Small intestine (tissue), 7 donors: Measurements from ENCODE around the gene ABL1. TPM values are rescaled to one million over a fixed set of nuclear protein-coding genes. Genes with fewer than 3 reads are reported as not detected.
A peak's percentile ranks its signal among the peaks of the same experiment; 100 is the strongest.

Experiments
- DNase-seq, 2 donors: peaks; one replicate each; pipeline versions ENCODE4 v3.0.0 to v3.0.0-alpha.2; 2013
- FAIRE-seq: peaks from 2 replicates; lab custom pipeline; 2012; peaks lifted over from hg19 to GRCh38; lab: Jason Lieb, UNC
- H3K27ac ChIP-seq, 3 donors: one replicate each; pipeline ENCODE4 v1.5.1; 2013; ENCODE audit warnings: low read length in 2 of 3, mild to moderate bottlenecking in 2 of 3, control low read depth in 1 of 3, inconsistent platforms in 1 of 3, low read depth in 1 of 3, moderate library complexity in 1 of 3
- H3K27me3 ChIP-seq, 3 donors: one replicate each; pipeline ENCODE4 v1.6.1; 2013; ENCODE audit warnings: low read length in 3 of 3, inconsistent platforms in 1 of 3; ENCODE audit not compliant: control insufficient read depth in 3 of 3, insufficient read depth in 3 of 3
- H3K36me3 ChIP-seq, 3 donors: one replicate each; pipeline ENCODE4 v1.6.1; 2013; ENCODE audit warnings: low read length in 3 of 3, inconsistent platforms in 1 of 3, low read depth in 1 of 3, mild to moderate bottlenecking in 1 of 3, moderate library complexity in 1 of 3; ENCODE audit not compliant: control insufficient read depth in 3 of 3, insufficient read depth in 2 of 3
- H3K4me1 ChIP-seq, 3 donors: one replicate each; pipeline ENCODE4 v1.6.1; 2013; ENCODE audit warnings: low read length in 2 of 3, inconsistent platforms in 1 of 3, low read depth in 1 of 3, mild to moderate bottlenecking in 1 of 3, moderate library complexity in 1 of 3; ENCODE audit not compliant: control insufficient read depth in 3 of 3, insufficient read depth in 2 of 3
- H3K4me3 ChIP-seq, 3 donors: one replicate each; pipeline ENCODE4 v1.5.1; 2013; ENCODE audit warnings: low read length in 3 of 3, control low read depth in 1 of 3, inconsistent platforms in 1 of 3, low read depth in 1 of 3, mild to moderate bottlenecking in 1 of 3, moderate library complexity in 1 of 3
- H3K9me3 ChIP-seq, 2 donors: one replicate each; pipeline ENCODE4 v1.6.1; 2013; ENCODE audit warnings: low read depth in 1 of 2, low read length in 1 of 2; ENCODE audit not compliant: control insufficient read depth in 2 of 2, insufficient read depth in 1 of 2
- WGBS, 3 donors: extraction: QIAGEN DNeasy Blood & Tissue Kit; methylation state at CpG; one replicate each; pipeline ENCODE4 v1.1.7; 2013; 5-methylcytosine and 5-hydroxymethylcytosine counted together
- polyA plus RNA-seq, 4 donors: library from polyadenylated mRNA; stranded (reverse) in 3 of 4; unstranded in 1 of 4; fragments of 200-250 nt in 3 of 4; fragments of 120-200 nt in 1 of 4; gene quantifications; one replicate each; pipeline versions ENCODE4 v1.2.1 to v1.2.3, GENCODE V29; 2013
- donor health status: healthy with polysubstance abuse.
- donor health status: control.
- donor health status: control.
- donor health status: Bipolar disorder and iron deficiency.
- donor health status: healthy.

The ABL1 gene
- polyA plus RNA-seq, 4 donors, result 8.7 to 58.1 (median 28.1) TPM

DNA sequence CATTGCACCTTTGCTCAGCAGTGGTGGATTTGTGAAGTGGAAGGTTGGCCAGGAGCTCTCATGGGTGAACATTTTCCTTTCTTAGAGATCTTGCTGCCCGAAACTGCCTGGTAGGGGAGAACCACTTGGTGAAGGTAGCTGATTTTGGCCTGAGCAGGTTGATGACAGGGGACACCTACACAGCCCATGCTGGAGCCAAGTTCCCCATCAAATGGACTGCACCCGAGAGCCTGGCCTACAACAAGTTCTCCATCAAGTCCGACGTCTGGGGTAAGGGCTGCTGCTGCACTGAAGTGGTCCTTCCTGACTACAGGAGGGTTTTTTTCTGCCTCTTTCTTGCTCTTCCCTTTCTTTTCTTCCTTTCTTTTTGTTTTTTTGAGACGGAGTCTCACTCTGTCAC lies 39.7 kb downstream of the ABL1 start:
- FAIRE-seq (no peak), DNase-seq (no peak)
- WGBS, 3 donors, result 80 to 98% (median 93%) methylated on average over 5 of the region's 5 CpGs
- no peaks in the 10 kb centered on the region for H3K9me3 ChIP-seq
- no peak overlapping the region for H3K4me3 ChIP-seq
- no peak overlapping the region for H3K27ac ChIP-seq
- H3K4me1 ChIP-seq, result peaks cover 0 to 5% (median 0%) of the 10 kb centered on the region in 3 donors
- H3K27me3 ChIP-seq, result no peaks in the 10 kb centered on the region
- H3K36me3 ChIP-seq, result peaks cover 7 to 61% (median 22%) of the 10 kb centered on the region in 3 donors

DNA sequence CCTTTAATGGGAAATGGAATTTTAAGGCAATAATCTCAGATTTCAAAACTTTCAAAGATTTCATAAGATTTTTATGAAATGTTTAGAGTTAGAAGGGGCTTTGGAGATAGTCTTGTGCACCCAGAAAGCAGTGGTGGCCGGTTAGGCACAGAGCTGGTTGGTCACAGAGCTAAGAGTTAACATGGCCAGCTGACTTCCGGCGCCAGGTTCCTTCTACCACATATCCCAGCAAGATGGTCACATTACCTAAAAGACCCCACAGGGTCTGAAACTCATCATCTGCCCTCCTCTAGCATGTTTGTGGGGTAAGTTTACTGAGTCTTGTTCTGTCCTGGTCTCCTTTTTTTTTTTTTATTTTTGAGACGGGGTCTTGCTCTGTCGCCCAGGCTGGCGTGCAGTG lies 42.2 kb downstream of the ABL1 start:
- peaks cover 0 to 5% (median 0%) of the 10 kb centered on the region in 3 donors for H3K4me1 ChIP-seq
- peaks cover 19 to 64% (median 25%) of the 10 kb centered on the region in 3 donors for H3K36me3 ChIP-seq
- no peak overlapping the region for H3K27ac ChIP-seq
- WGBS, 3 donors, result 95 to 99% (median 97%) methylated on average over 6 of the region's 6 CpGs
- no peaks in the 10 kb centered on the region for H3K27me3 ChIP-seq
- no peaks in the 10 kb centered on the region for H3K9me3 ChIP-seq
- FAIRE-seq (no peak), DNase-seq (no peak)
- H3K4me3 ChIP-seq, result no peak overlapping the region

DNA sequence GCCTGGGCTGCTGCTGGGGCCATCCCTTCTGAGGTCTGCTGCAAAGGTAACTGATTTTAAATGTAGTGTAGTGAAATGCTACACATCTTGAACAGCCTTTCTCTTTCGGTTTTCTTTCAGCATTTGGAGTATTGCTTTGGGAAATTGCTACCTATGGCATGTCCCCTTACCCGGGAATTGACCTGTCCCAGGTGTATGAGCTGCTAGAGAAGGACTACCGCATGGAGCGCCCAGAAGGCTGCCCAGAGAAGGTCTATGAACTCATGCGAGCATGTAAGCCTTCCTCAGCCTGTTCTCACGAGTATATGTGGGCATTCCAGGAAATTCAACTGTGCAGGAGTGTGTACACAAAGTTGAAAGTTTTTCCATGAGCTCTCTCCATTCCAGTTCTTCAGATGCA lies 43.2 kb downstream of the ABL1 start:
- Histone ChIP-seq H3K27me3 (no peaks in the 10 kb centered on the region), H3K36me3 (peaks cover 18 to 61% (median 19%) of the 10 kb centered on the region in 3 donors), H3K27ac (no peak overlapping the region), H3K4me3 (no peak overlapping the region), H3K4me1 (no peaks in the 10 kb centered on the region), H3K9me3 (no peaks in the 10 kb centered on the region)
- FAIRE-seq (no peak), DNase-seq (no peak)
- 89 to 91% (median 90%) methylated on average over 6 of the region's 6 CpGs for WGBS, 3 donors

DNA sequence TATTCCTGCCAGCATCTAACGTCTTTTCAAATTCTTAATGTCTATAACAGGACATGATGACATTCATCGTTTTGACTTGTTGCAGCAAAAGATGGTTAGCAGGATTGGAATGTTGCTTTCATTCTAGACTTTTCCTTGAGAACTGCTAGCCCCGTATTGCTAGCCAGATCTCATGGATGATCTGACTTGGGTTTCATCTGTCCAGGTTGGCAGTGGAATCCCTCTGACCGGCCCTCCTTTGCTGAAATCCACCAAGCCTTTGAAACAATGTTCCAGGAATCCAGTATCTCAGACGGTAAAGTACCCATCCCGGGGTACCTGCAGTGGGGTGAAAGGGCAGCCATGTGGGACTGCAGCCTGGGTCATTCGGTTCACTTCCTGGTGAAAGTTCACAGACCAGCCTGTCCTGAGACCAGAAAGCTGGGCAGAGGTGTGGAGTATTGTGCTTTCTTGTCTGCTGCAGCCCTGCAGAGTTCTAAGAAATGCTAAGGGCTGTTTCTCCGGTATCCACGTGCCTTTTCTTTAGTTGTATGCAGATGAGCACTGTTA lies 44.9 kb downstream of the ABL1 start:
- H3K36me3 ChIP-seq, result peaks cover 22 to 63% (median 24%) of the 10 kb centered on the region in 3 donors
- no peaks in the 10 kb centered on the region for H3K27me3 ChIP-seq
- H3K4me3 ChIP-seq, result no peak overlapping the region
- H3K9me3 ChIP-seq, result no peaks in the 10 kb centered on the region
- peak in 1 of 2 donors; percentile 39 for DNase-seq
- FAIRE-seq, result no peak
- no peak overlapping the region for H3K27ac ChIP-seq
- H3K4me1 ChIP-seq, result no peaks in the 10 kb centered on the region
- WGBS, 3 donors, result 45 to 75% (median 52%) methylated on average over 9 of the region's 9 CpGs

DNA sequence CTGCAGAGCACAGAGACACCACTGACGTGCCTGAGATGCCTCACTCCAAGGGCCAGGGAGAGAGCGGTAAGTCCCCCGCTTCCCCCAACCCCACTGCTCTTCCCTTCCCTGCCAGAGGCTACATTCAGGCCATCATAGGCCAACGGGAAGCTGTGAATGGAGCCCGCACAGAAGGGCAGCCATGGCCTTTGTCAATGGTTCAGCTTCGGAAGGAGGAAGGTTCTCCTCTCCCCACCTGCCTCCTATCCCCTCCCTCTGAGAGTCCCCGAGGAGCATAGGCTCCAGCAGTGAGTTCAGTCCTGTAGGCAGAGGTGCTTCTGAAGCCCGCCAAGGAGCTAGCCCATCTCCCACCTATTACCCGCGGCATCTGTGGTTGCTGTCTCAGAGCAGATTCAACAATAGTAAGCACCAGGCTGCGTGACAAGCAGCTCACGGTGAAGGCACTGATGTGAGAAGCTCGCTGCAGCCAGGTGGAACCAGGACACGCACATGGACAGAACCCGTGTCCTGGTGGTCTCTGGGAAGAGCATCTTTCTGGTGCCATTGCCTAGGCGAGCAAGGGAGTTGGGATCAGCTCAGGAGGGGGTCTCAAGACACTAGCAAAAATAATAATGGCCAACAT lies 45.7 kb downstream of the ABL1 start:
- 94 to 96% (median 94%) methylated on average over 15 to 16 of the region's 16 CpGs for WGBS, 3 donors
- no peak overlapping the region for H3K4me3 ChIP-seq
- no peaks in the 10 kb centered on the region for H3K27me3 ChIP-seq
- no peaks in the 10 kb centered on the region for H3K9me3 ChIP-seq
- H3K4me1 ChIP-seq, result no peaks in the 10 kb centered on the region
- DNase-seq (no peak), FAIRE-seq (no peak)
- no peak overlapping the region for H3K27ac ChIP-seq
- H3K36me3 ChIP-seq, result peaks cover 27 to 68% (median 28%) of the 10 kb centered on the region in 3 donors

DNA sequence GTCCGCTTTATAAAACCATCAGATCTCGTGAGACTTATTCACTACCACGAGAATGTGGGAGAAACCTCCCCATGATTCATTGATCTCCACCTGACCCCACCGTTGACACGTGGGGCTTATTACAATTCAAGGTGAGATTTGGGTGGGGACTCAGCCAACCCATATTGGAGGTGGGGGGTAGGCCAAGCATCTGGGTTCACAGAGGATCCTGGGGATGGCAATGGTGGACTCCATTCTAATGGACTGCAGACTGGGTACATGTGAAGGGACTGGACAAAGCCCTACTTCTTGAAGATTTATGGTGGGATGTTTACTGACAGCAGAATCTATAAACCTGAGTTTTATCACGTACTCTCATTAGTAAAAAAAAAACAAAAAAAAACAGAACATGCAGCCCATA lies 46.5 kb downstream of the ABL1 start:
- DNase-seq (no peak), FAIRE-seq (no peak)
- 86 to 92% (median 89%) methylated on average over 6 of the region's 6 CpGs for WGBS, 3 donors
- no peaks in the 10 kb centered on the region for H3K4me1 ChIP-seq
- H3K9me3 ChIP-seq, result no peaks in the 10 kb centered on the region
- H3K36me3 ChIP-seq, result peaks cover 27 to 73% (median 28%) of the 10 kb centered on the region in 3 donors
- H3K27ac ChIP-seq, result no peak overlapping the region
- H3K27me3 ChIP-seq, result no peaks in the 10 kb centered on the region
- no peak overlapping the region for H3K4me3 ChIP-seq

DNA sequence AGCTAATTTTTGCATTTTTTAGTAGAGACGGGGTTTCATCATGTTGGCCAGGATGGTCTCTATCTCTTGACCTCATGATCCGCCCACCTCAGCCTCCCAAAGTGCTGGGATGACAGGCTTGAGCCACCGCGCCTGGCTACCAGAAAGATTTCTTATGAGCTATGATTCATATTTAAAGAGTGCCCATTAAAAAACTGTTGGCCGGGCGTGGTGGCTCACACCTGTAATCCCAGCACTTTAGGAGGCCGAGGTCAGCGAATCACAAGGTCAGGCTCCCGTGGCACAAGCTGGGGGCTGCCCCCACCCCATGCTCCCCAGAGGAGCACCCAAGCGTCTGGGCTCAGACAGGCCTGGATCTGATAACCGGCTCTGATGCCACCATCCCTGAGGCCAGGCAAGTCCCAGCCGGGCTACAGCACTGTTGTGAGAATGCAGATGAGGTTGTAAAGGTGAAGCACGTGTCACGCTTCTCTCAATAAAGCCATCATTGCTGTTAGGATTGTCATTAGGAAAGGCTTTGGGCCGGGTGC lies 47.7 kb downstream of the ABL1 start:
- H3K36me3 ChIP-seq, result peaks cover 26 to 81% (median 38%) of the 10 kb centered on the region in 3 donors
- no peak overlapping the region for H3K4me3 ChIP-seq
- WGBS, 3 donors, result 87 to 90% (median 87%) methylated on average over 15 of the region's 15 CpGs
- DNase-seq (no peak), FAIRE-seq (no peak)
- H3K4me1 ChIP-seq, result no peaks in the 10 kb centered on the region
- no peak overlapping the region for H3K27ac ChIP-seq
- no peaks in the 10 kb centered on the region for H3K9me3 ChIP-seq
- H3K27me3 ChIP-seq, result no peaks in the 10 kb centered on the region

DNA sequence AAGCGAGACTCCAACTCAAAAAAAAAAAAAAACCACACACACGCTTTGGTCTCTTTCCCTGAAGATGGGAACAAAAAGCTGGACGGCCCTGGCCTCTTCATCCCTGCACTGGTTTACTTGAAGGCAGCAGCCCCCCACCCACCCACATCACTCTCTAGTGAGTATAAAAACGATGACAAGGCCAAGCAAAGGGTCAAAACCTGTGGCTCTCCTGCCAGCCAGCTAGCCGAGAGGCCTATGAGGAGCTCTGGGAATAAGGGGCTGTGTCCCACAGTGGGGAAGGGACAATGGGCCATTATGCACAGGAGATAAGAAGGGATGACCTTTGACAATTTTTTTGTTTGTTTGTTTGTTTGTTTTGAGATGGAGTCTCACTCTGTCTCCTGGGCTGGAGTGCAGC lies 48.4 kb downstream of the ABL1 start:
- no peak overlapping the region for H3K27ac ChIP-seq
- H3K36me3 ChIP-seq, result peaks cover 26 to 83% (median 38%) of the 10 kb centered on the region in 3 donors
- FAIRE-seq (no peak), DNase-seq (no peak)
- H3K9me3 ChIP-seq, result no peaks in the 10 kb centered on the region
- no peak overlapping the region for H3K4me3 ChIP-seq
- H3K27me3 ChIP-seq, result no peaks in the 10 kb centered on the region
- 77 to 84% (median 78%) methylated on average over 5 of the region's 5 CpGs for WGBS, 3 donors
- no peaks in the 10 kb centered on the region for H3K4me1 ChIP-seq
